ENCODE data around the gene BTBD16. TPM values are rescaled to one million over a fixed set of nuclear protein-coding genes. Genes with fewer than 3 reads are reported as not detected.

Gene BTBD16
- total RNA-seq, 6 experiments from 2014 or later: not detected

DNA sequence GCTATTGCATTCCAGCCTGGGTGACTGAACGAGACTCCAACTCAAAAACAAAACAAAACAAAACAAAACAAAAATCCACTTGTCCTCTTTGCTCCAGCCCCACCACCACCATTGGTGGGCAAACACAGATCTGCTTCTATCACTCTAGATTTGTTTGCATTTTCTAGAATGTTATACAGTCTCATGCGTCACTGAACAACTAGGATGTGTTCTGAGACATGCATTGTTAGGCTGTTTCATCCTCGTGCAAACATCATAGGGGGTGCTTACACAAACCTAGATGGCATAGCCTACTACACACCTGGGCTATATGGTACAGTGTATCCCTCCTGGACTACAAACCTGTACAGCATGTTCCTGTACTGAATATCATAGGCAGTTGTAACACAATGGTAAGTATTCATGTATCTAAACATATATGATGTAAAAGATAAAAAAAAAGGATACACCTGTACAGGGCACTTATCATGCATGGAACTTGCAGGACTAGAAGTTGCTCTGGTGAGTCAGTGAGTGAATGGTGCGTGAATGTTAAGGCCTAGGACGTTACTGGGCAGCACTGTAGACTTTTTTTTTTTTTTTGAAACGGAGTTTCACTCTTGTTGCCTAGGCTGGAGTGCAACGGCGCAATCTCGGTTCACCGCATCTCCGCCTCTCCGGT, 45.3 kb downstream of the BTBD16 start:
- Mint-ChIP-seq H3K27ac (no peak overlapping the region), H3K36me3 (ENCODE audit: low read depth) (no peaks in the 10 kb centered on the region), H3K27me3 (ENCODE audit: insufficient read depth) (peaks cover 7% of the 10 kb centered on the region; the same call in 1 of the 2 replicates), H3K4me3 (no peak overlapping the region), H3K4me1 (ENCODE audit: low read depth) (no peaks in the 10 kb centered on the region), H3K9me3 (peaks cover 8% of the 10 kb centered on the region; the same call in 1 of the 2 replicates)
- no peak for DNase-seq
- TF ChIP-seq, protein P1, sequence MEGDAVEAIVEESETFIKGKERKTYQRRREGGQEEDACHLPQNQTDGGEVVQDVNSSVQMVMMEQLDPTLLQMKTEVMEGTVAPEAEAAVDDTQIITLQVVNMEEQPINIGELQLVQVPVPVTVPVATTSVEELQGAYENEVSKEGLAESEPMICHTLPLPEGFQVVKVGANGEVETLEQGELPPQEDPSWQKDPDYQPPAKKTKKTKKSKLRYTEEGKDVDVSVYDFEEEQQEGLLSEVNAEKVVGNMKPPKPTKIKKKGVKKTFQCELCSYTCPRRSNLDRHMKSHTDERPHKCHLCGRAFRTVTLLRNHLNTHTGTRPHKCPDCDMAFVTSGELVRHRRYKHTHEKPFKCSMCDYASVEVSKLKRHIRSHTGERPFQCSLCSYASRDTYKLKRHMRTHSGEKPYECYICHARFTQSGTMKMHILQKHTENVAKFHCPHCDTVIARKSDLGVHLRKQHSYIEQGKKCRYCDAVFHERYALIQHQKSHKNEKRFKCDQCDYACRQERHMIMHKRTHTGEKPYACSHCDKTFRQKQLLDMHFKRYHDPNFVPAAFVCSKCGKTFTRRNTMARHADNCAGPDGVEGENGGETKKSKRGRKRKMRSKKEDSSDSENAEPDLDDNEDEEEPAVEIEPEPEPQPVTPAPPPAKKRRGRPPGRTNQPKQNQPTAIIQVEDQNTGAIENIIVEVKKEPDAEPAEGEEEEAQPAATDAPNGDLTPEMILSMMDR (IDR thresholded peaks at IDR 0.05): no peak

DNA sequence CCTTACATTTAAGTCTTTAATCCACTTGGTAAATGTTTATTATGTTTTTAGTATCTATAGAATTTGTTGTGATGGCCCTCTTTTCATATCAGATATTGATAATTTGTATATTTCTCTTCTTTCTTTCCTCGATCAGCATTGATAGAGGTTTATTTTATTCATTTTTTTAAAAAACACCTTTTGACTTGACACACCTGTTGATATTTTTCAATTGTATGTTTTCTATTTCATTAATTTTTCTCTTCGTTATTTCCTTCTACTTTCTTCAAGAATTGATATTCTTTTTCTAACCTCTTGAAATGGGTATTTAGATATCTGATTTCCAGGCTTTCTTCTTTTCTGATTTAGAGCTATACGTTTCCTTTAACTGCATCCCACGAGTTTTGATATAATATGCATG, 50.9 kb downstream of the BTBD16 start:
- DNase-seq: no peak
- H3K4me1 Mint-ChIP-seq (ENCODE audit: low read depth): no peaks in the 10 kb centered on the region
- H3K4me3 Mint-ChIP-seq: no peak overlapping the region
- H3K27me3 Mint-ChIP-seq (ENCODE audit: insufficient read depth): peaks cover 7% of the 10 kb centered on the region
- no peaks in the 10 kb centered on the region for H3K36me3 Mint-ChIP-seq (ENCODE audit: low read depth)
- TF ChIP-seq, protein P1 (IDR thresholded peaks at IDR 0.05): no peak
- peaks cover 8% of the 10 kb centered on the region; the same call in 1 of the 2 replicates for H3K9me3 Mint-ChIP-seq
- no peak overlapping the region for H3K27ac Mint-ChIP-seq

DNA sequence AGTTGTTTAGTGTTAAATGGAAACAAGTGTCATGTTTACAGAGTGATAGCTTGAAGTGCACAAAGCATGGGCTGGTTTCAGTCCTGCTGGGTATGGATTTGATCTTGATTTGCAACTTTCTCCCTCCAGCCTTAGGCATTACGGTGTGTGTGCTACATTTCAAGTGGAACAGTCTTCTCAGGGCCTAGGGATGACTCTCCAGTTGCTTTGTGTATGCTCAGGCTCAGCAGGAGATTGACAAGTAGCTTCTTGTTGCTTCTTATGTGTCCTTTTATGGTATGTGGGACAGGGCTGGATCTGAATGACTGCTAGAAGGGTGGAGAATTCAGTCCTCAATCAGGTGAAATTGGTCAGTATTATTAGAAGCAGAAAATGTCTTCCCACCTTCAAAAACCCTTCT, 52.1 kb downstream of the BTBD16 start:
- no peak overlapping the region for H3K4me3 Mint-ChIP-seq
- peaks cover 8% of the 10 kb centered on the region; the same call in 1 of the 2 replicates for H3K9me3 Mint-ChIP-seq
- H3K36me3 Mint-ChIP-seq (ENCODE audit: low read depth): no peaks in the 10 kb centered on the region
- no peak overlapping the region for H3K27ac Mint-ChIP-seq
- TF ChIP-seq, protein P1 (IDR thresholded peaks at IDR 0.05): no peak
- H3K4me1 Mint-ChIP-seq (ENCODE audit: low read depth): no peaks in the 10 kb centered on the region
- DNase-seq: no peak
- peaks cover 7% of the 10 kb centered on the region for H3K27me3 Mint-ChIP-seq (ENCODE audit: insufficient read depth)

DNA sequence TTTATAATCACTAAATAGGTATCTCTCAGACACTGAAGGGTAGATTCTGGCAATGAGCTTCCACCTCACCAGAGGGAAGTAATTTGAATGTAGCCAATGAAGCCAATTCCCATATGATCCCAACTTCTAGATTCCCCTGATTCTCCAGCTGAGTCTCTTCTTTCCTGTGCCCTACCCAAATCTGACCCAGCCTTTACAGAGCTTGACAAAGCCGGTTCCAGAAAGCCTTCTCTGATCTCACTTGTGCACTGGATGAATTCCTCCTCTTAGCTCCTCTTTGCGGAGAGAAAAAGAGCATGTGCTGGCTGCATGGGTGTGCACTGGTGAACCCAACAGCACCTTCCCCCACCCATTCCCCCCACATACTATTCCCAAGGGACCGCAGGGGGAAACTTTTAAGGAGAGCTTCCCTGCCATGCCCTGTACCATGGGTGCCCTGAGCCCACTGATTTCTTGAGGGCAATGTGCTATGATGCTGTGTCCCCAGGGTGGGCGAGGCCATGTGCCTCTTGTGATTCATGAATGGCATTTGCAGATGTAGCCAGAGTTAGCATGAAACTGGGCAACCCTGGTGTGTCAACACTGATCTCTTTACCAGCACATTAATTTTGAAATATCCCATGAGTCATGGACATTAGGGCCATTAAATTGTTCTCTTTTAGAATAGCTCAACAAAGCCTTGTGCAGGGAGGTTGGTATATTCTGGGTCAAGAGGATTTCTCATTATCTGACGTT, 53.0 kb downstream of the BTBD16 start:
- Mint-ChIP-seq H3K27me3 (ENCODE audit: insufficient read depth) (peaks cover 7% of the 10 kb centered on the region), H3K27ac (no peak overlapping the region), H3K9me3 (peaks cover 8% of the 10 kb centered on the region; the same call in 1 of the 2 replicates), H3K4me3 (no peak overlapping the region), H3K36me3 (ENCODE audit: low read depth) (no peaks in the 10 kb centered on the region), H3K4me1 (ENCODE audit: low read depth) (no peaks in the 10 kb centered on the region)
- TF ChIP-seq, protein P1 (IDR thresholded peaks at IDR 0.05): no peak
- peak; percentile 19 for DNase-seq

DNA sequence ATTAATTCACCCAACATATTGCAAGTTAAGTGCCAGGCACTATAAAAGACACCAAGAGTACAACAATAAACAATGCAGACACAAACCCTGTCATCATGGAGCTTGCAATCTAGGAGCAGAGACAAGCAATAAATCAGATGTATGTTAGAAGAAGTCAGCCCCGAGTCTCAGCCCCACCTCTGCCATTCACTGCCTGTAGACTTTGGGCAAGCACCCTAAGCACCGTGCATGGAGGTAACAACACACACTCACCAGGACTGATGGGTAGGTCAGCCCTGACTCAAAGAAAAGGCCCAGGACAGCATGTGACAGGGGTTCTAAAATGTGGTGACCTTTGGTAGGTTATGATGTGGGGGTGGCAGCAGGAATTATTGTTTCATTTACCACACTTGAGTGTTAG, 54.1 kb downstream of the BTBD16 start:
- no peaks in the 10 kb centered on the region for H3K4me1 Mint-ChIP-seq (ENCODE audit: low read depth)
- no peak for DNase-seq
- peaks cover 7% of the 10 kb centered on the region for H3K27me3 Mint-ChIP-seq (ENCODE audit: insufficient read depth)
- H3K4me3 Mint-ChIP-seq: no peak overlapping the region
- no peaks in the 10 kb centered on the region for H3K36me3 Mint-ChIP-seq (ENCODE audit: low read depth)
- TF ChIP-seq, protein P1 (IDR thresholded peaks at IDR 0.05): no peak
- H3K9me3 Mint-ChIP-seq: peaks cover 8% of the 10 kb centered on the region; the same call in 1 of the 2 replicates
- H3K27ac Mint-ChIP-seq: no peak overlapping the region
